Measurements from ENCODE around the gene KCNJ6.

The KCNJ6 gene

GRCh38 chr21:37564924-37565529 lies 351.2 kb downstream of the KCNJ6 start:
- no peak for TF ChIP-seq CTCF (IDR thresholded peaks at IDR 0.05; ENCODE audit: control extremely low read depth, extremely low read depth, low read depth, missing control alignments)
- DNase-seq (ENCODE audit: extremely low spot score) = no peak
- CTCF ChIA-PET = interaction anchor here (1.2 to 2.1 kb wide), 7 partner anchors 9 to 406 kb away, joined by 3 to 15 read pairs (median 5); no protein-coding TSS in a partner anchor
- POLR2A ChIA-PET = interaction anchor here (0.7 kb wide), 1 partner anchor 344 kb away, joined by 5 read pairs; no protein-coding TSS in a partner anchor

- CTCF ChIA-PET = interaction anchor here (0.7 to 2.1 kb wide), 20 partner anchors 9 to 406 kb away, joined by 3 to 15 read pairs (median 4); no protein-coding TSS in a partner anchor
- peak; percentile 55 for DNase-seq (ENCODE audit: extremely low spot score)
- no peak for TF ChIP-seq CTCF (IDR thresholded peaks at IDR 0.05; ENCODE audit: control extremely low read depth, extremely low read depth, low read depth, missing control alignments)
- POLR2A ChIA-PET = interaction anchor here (1.0 kb wide), 1 partner anchor 14 kb away, joined by 3 read pairs; no protein-coding TSS in a partner anchor
These were observed 351.8 kb downstream of the KCNJ6 start for GRCh38 chr21:37564341-37564923.

GRCh38 chr21:37563641-37564340 lies 352.5 kb downstream of the KCNJ6 start:
- POLR2A ChIA-PET = interaction anchor here (0.7 to 1.0 kb wide), 2 partner anchors 13 to 52 kb away, joined by 3 read pairs; no protein-coding TSS in a partner anchor
- DNase-seq (ENCODE audit: extremely low spot score) = peak; percentile 95
- CTCF ChIA-PET = interaction anchor here (0.7 to 2.1 kb wide), 22 partner anchors 8 to 405 kb away, joined by 3 to 15 read pairs (median 4); no protein-coding TSS in a partner anchor
- TF ChIP-seq CTCF (IDR thresholded peaks at IDR 0.05; ENCODE audit: control extremely low read depth, extremely low read depth, low read depth, missing control alignments) = peak; percentile 32

- POLR2A ChIA-PET = interaction anchor here (0.7 to 1.0 kb wide), 2 partner anchors 13 to 51 kb away, joined by 3 read pairs; no protein-coding TSS in a partner anchor
- no peak for DNase-seq (ENCODE audit: extremely low spot score)
- no peak for TF ChIP-seq CTCF (IDR thresholded peaks at IDR 0.05; ENCODE audit: control extremely low read depth, extremely low read depth, low read depth, missing control alignments)
- CTCF ChIA-PET = interaction anchor here (0.7 to 2.1 kb wide), 14 partner anchors 8 to 194 kb away, joined by 3 to 15 read pairs (median 4); no protein-coding TSS in a partner anchor
These were observed 353.2 kb downstream of the KCNJ6 start for GRCh38 chr21:37562920-37563640.

- no peak for DNase-seq (ENCODE audit: extremely low spot score)
- POLR2A ChIA-PET = no interaction called here
- CTCF ChIA-PET = interaction anchor here (1.4 to 1.6 kb wide), 2 partner anchors 29 to 81 kb away, joined by 3 to 5 read pairs; no protein-coding TSS in a partner anchor
- no peak for TF ChIP-seq CTCF (IDR thresholded peaks at IDR 0.05; ENCODE audit: control extremely low read depth, extremely low read depth, low read depth, missing control alignments)
These were observed 354.0 kb downstream of the KCNJ6 start for GRCh38 chr21:37561941-37562919.
